ENCODE results near the gene RFX5.

- TF ChIP-seq, protein P1, sequence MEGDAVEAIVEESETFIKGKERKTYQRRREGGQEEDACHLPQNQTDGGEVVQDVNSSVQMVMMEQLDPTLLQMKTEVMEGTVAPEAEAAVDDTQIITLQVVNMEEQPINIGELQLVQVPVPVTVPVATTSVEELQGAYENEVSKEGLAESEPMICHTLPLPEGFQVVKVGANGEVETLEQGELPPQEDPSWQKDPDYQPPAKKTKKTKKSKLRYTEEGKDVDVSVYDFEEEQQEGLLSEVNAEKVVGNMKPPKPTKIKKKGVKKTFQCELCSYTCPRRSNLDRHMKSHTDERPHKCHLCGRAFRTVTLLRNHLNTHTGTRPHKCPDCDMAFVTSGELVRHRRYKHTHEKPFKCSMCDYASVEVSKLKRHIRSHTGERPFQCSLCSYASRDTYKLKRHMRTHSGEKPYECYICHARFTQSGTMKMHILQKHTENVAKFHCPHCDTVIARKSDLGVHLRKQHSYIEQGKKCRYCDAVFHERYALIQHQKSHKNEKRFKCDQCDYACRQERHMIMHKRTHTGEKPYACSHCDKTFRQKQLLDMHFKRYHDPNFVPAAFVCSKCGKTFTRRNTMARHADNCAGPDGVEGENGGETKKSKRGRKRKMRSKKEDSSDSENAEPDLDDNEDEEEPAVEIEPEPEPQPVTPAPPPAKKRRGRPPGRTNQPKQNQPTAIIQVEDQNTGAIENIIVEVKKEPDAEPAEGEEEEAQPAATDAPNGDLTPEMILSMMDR (IDR thresholded peaks at IDR 0.05): no peak
- TF ChIP-seq EP300 (IDR thresholded peaks at IDR 0.05; ENCODE audit: low read depth): no peak
Measured at GRCh38 chr1:151386002-151386401, 39.0 kb upstream of the RFX5 start.
